HG02588 (cell line): Measurements from ENCODE around the gene DPF3.

Source experiments
- ATAC-seq: cut with Tn5 transposase; IDR thresholded peaks from one replicate; pipeline ENCODE4 v1.9.1; 2021; ENCODE audit warnings: mild to moderate bottlenecking, moderate library complexity; ENCODE audit not compliant: unreplicated experiment

The DPF3 gene

GRCh38 chr14:72606879-72607278, 287.0 kb downstream of the DPF3 start:
- no peak for ATAC-seq

DNA sequence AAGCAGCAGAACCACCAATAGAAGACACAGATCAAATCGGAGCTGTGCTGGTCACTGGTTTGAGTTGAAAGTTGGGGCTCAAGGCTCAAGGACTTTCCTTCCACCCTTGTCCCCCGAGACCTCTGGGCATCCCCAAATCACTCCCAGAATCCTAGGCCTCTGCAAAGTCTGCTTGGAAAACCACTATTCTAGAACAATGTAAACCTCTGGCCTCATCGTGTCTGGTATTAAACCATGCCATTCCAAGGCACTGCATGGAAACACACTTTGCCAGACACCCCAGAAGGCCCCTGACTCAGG, 288.0 kb downstream of the DPF3 start:
- ATAC-seq, result no peak

DNA sequence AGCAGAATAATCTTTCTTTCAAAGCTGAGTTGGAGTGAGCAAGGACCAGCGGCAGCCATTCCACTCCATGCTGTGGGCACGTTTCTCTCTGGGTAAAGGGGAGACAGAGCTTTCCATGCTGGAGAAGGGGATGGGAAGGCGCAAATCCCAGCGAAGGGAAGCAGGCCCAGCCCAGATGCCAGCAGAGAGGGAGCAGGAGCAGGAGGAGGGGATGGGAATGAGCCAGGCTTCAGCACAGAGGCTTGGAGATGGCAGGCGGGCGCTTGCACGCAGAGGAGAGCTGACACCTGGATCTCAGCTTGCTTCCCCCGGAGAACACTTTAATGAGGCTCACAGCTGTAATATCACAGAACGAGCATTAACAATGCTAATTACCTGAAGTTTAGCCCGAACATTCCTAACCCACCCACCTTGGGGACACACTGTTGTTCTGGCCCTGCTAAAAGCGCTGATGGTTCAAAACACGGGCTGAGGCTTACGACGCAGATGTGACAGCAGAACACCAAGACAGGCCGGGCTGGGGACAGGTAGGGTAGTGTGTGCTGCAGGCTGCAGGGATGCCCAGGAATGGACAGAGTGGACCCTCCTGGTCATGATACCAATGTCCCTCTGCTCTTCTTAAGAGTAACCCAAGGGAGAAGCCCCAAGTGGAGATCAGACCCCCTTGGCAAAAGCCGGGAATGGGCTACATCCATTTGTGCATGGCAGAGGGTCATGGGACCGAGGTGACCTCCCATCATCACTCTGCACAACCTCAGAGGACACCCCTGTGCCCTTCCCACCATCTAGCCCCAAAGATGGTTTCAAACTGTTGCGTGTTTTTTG, 288.6 kb downstream of the DPF3 start:
- ATAC-seq, result no peak

GRCh38 chr14:72604133-72604532, 289.8 kb downstream of the DPF3 start:
- no peak for ATAC-seq

GRCh38 chr14:72603639-72604038, 290.3 kb downstream of the DPF3 start:
- ATAC-seq, result no peak

DNA sequence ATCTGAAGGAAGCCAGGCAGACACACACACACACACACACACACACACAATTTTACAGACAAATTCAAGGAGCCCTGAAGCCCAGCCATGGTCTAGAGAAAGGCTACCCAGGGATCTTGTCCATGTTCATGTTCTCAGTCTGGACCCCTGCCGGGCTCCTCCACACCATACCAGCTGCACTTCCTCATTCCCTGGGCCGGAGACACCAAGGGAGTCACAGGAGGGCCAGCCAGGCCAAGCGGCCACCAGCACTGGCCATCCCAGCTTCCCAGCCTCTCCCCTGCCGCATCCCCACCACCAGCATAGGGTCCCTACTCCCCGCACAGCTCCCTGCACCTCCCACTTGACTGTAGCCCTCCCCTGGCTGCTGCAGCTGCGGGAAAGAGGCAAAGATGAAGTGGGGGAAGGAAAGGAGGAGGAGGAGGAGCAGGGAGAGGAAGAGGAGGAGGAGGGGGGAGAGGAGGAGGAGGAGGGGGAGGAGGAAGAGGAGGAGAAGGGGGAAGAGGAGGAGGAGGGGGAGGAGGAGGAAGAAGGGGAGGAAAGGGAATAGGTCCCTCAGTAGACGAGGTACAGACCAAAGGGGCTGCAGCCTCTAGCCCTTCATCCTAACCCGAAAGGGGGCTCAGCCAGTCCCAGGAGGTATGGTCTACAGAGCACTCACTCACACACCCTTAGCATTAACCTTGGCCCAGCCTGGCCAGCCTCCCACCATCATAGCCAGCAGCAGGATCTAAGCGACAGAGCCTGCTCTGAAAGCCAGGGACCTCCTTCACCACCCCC, 293.2 kb downstream of the DPF3 start:
- ATAC-seq, result no peak

- ATAC-seq, result no peak
Observed at GRCh38 chr14:72599579-72600470, 294.1 kb downstream of the DPF3 start.

- no peak for ATAC-seq
Observed at GRCh38 chr14:72598306-72598705, 295.6 kb downstream of the DPF3 start.

DNA sequence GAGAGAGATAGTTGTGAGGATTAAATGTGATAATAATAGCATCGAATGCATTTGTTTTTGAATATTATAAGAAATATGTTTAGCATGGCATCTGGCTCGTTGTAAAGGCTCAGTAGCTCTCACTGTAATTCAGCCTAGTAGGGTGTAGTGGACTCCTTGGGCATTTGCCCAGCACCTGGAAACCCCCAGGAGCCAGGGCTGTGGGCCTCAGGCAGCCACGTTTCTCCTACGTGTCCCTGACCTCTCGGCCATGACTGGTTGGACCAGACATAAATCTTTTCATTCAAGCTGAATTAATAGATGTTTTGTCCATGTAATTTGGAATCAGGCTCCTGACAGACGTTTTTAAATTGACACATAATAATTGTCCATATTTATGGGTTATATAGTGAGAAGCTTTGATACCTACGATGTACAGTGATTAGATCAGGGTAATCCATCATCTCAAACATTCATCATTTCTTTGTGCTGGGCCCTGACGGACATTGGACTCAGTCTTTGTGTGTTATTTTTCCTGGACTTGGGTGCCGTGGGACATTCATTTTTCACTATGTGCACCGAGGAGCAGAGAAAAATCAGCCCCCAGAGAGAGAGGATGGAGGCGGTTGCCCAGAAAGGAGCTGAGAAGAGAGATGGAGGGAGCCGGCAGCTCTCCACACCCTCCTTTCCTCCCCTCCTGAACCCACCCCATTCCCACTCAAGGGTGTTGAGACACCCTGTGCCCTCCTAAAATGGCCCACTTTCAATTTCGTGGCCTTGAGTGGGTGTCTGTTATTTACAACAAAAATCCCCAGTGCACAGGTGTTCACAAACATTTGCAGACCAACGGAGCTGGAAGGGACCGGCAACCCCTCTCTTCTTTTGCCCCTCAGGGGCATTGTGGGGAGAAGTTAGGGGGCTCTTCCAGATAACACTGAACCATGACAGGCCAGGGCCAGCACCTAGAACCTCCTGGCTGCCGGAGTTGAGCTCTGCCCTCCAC, 296.4 kb downstream of the DPF3 start:
- no peak for ATAC-seq

DNA sequence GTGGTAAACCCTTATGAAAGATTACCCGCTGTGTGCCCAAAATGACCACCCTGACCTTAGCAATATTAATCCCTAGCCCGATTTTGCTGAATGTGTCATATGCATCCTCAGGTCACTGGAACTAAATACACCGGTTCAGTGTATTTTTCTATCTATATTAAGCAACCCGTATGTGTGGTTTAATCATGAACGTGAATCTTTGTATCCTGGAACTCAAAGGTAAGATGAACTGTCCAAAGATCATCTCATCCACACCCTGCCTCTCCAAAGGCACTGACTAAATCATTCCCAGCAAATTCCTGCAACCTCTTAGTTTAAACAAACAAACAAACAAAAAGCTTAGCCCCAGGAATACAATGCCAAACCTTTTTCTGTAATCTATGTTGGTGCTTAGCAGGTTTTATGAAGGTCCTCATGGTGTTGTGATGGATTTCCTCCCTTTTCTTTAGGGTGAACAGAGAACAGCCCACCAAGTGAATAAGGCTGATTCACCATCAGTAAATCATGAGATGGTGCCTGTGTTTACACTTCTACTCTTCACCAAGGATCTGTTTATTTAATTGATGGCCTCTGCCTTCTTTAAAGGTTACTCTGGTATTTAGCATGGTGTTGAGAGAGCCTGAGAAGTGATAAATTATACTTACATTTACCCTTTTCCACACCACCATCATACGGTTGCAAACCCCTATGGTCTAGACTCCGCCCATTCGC, 298.6 kb downstream of the DPF3 start:
- ATAC-seq, result no peak

DNA sequence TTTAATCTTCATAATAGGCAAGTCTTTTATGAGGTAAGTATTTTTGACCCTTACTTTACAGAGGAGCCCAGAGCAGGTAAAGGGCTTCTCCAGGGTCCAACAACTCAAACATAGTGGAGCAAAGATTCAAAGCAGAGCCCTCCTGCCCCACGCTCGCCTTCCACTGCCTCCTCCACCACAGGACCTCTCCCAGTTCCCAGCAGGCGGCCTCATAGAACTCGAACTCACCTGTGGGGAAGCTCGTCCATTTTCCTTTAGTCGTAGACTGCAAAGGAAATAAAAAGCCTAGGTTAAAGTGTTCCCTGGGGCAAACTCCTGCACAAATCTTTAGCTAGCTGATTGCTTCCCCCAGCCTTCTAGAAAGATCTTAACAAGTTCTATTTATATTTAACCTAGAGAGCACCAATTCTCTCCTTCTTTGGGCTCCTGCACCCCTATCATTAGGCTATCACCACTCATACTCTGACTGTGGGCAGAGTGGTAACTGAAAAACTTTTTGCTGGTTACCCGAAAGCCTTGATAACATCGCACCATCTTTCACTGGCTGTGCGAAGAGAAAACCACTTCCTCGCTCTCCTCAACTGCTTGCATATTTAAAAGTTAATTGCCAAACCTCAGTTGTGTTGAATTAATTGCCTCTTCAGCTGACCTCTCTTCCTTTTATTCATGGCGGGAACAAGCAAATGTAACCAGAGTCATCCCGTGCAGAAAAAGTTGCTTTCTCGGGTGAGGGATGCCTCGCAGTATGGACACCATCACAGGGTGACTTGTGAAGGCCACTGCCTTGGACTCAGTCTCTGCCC, 299.6 kb downstream of the DPF3 start:
- ATAC-seq, result no peak

- ATAC-seq, result no peak
Observed at GRCh38 chr14:72591391-72591790, 302.5 kb downstream of the DPF3 start.

DNA sequence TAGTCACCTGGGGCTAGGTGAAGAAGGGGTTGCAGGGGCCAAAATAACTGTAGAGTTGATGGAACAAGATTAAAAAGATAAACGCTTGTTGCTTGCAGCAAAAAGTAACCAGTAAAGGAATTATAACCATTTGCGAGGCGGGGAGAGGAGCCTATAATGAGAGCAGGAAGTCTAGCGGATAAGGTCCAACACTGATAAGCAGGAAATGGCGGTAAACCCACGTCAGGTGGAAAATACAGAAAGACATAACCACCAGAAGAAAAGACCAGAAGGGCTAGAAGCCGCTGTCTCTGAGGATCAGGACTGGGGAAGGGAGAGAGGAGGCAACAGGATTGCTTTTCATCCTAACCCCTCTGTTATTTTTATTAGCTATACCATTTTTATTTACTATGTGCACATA, 303.3 kb downstream of the DPF3 start:
- ATAC-seq, result no peak

- ATAC-seq, result no peak
Observed at GRCh38 chr14:72589652-72590051, 304.2 kb downstream of the DPF3 start.

DNA sequence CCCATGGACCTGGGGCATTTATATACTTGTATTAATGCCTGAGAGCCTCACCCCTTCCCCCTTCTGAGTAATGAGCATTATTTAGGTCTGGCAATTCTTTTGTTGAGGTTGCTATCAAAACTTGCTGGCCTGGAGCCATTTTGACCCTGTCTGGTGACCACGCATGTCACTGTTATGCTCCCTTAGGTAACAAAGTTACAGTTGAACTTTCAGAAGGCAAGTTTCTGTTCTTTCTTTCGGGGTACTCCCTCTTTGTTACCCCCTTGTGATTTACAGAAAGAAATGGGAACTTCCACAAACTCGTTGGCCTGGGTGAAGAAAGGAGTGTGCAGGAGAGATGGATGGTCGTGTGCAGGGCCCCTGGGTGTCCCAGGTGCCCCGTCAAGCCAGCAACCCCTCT, 305.4 kb downstream of the DPF3 start:
- no peak for ATAC-seq

DNA sequence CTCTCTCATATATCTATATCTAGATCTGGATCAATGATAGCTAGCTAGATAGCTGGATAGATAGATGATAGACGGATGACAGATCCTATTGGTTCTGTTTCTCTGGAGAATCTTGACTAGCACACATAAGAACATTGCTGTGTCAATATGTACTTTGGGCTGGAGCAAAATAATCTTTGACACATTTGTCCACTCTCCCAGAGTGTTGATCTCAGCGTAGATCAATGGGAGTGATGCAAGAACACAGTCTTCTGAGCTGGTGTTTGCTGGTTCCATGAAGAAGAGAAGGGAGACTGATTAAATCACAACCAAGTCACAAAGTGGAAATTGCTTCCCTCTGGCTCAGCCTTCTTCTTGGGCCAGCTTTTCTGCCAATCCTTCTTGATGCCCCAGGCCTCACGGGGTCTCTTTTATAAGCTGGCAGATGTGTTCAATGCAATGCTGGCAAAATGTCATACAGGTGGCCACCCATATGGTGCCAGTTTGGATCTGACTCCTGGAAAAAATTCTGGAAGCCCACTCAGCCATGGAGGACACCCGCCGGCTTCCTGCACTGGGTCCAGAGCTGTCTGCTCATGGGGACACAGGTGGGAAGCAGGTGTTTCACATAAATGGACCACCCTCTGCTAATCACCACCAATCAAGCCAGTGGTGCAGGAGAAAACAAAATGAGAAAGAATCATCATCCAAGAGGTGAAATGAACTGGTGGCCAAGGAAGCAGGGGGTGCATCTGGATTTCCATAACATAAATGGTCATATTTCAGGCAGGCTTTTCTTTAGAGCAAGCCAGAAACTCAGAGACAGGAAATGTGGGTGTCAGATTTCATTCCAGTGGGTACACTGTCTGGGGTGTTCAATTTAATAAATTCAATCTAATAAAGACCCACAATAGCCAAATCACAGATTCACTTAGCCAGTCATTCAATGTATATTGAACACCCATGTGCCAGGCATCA, 310.3 kb downstream of the DPF3 start:
- ATAC-seq, result no peak

GRCh38 chr14:72582582-72582981, 311.3 kb downstream of the DPF3 start:
- no peak for ATAC-seq

GRCh38 chr14:72578514-72578913, 315.4 kb downstream of the DPF3 start:
- ATAC-seq, result no peak
